GM18511 (cell line): ENCODE results near the gene STRADA.

Experiments
- ATAC-seq: cut with Tn5 transposase; IDR thresholded peaks from one replicate; pipeline ENCODE4 v1.9.1; 2021; ENCODE audit warnings: mild to moderate bottlenecking, moderate library complexity; ENCODE audit not compliant: unreplicated experiment

The STRADA gene

DNA sequence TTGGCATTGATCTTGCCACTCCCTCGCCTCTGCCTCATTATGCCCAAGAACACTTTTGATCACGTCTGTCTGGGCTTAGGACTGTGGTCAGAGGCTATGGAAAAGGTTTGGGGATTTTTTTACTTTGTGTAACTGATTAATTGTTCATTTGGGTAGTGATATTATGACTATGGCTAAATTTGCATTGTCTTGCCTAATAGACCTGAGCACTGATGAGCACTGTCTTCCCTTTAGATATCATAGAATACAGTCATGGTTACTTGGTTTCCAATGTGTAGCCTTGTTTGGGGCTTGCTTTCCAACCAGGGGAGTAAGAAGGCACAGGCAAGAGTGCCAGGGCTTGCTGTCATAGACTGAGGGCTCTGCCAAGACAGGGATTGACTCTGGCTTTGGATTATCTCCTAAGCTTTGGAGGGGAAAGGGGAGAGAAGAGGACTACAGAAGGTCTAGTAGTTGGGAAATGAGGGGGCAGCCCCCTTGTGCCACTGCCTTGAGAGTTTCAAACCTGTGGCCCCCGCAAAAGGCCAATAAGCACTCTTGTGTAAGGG lies 55.4 kb downstream of the STRADA start:
- ATAC-seq = no peak

DNA sequence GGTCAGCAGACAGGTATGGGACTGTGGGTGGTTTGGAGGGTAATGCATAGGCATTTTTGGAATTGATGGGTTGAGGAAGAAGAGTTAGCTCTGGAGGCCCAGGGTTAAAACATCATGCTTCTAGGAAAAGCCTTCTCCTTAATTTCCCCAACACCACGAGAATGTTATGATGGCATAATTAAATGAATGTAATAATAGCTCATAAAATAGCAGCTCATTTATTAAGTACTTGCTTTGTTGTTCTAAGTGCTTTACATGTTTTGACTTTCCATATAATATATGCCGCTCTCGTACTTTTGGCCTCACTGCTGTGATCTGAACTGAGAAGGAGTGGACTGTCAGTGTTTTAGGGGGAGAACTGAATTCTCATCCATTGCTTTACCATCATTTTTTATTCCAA lies 56.0 kb downstream of the STRADA start:
- no peak for ATAC-seq

DNA sequence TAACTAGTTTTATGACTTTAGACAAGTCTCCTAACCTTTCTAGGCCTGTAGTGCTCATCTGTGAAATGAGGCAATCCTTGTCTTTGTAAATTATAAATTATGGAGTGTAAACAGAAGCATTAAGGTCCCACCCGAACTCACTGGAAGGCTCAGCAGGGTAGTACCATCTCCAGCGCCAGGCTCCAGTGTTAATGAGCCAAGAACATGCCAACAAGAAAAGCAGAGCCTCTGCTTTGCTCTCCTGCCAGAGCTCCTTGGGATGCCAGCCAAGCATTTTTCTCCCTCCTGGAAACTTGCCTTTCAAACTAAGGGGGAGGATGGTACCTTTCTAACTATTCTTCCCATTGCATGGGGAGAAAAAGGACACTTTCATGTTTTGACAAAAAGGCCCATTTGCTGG lies 56.6 kb downstream of the STRADA start:
- ATAC-seq = no peak

DNA sequence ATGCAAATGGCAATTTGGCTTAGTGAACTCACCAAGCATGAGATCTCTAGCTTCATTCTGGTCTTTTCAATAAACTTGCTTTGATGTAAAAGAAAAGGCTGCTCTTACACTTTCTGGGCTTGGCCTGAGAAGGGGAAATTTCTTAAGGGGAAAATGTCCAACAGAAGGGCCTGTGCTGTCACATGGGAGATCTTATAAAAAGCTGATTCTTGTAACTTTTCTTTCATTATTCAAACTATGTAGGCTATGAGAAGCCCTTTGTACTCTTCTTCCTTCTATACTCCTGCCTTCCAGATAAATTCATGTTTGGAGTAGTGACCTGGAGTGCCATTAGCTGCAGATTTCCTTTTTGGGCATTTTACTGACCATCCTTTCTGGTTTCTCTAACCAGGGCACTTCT lies 58.6 kb downstream of the STRADA start:
- ATAC-seq = no peak

DNA sequence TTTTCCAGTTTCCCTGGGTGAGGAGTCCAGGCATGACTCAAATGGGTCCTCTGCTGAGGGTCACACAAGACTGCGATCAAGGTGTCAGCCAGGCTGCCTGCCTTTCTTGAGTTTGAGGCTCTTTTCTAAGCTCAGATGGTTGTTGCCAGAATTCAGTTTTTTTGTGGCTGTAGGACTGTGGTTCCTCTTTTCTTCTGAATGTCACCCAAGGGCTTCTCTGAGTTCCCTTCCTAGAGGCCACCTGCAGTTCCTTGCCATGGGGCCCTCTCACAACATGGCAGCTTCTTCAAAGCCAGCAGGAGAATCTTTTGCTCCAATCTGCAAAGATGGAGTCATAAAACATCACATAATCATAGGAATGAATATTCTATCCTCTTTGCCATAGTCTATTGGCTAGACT lies 59.2 kb downstream of the STRADA start:
- ATAC-seq = no peak

DNA sequence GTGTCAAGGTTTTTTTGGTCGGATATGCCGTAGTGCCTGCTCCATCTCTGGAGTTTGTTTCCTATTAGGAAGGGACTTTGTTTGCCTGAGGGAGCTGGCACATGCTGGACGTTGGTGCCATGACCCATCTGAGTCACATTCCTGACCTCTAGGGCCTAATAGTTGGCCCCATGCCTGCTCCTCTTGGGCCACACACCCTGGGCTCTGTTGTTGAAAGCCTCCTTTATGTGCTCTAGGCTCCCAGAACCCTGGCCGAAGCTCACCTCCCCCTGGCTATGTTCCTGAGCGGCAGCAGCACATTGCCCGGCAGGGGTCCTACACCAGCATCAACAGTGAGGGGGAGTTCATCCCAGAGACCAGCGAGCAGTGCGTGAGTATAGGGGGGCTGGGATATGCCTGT lies 60.1 kb downstream of the STRADA start:
- ATAC-seq = no peak

DNA sequence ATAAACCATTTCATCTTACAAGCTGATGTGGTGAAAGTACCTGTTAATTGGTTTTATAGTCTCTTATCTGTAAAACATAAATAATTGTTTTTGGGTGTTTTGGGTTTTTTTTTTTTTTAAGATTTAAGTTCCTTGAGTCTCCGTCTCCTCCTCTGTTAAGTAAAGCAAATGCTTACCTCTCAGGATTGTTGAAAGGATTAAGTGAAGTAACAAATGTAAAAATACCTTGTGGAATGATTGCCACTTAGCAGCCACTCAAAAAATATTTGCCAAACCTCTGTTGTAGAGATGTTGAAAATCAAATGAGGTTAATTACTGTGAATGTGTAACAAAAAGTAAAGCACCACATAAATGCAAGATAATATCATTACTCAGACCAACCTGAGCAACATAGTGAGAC lies 60.9 kb downstream of the STRADA start:
- ATAC-seq = no peak

DNA sequence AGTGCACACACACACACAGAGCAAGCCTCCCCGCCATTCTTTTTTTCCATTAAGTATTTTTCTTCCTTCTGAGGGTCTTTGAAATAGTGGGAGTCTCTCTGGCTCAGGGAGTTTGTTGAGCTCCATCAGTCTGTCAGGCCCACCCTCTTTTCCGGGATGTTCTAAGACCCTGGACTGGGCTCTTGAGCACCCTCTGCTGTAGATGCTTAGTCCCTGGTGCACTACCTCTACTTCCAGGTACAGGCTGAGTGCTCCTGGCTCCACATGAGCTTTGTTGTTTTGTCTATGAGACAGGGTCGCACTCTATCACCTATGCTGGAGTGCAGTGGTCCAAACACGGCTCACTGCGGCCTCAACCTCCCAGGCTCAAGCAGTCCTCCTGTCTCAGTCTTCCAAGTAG lies 62.4 kb downstream of the STRADA start:
- no peak for ATAC-seq

DNA sequence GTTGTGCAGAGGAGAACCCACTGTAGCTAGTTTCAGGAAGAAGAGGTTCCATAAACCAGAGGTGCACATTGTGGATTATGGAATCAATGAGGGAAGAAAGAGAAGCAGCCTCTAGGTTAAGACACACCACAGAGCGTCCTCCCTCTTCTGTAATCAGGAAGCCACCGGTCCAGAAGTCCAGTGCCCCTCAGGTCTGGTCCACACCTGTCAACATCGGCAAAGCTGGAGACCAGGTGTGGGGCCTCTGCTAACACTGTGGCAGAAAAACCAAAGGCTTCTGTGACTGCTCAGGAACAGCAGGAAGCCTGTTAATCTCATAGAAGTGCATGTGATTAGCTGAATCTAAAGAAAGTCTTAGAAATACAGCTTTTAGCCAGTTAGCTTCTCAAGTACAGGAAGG lies 65.0 kb downstream of the STRADA start:
- no peak for ATAC-seq

DNA sequence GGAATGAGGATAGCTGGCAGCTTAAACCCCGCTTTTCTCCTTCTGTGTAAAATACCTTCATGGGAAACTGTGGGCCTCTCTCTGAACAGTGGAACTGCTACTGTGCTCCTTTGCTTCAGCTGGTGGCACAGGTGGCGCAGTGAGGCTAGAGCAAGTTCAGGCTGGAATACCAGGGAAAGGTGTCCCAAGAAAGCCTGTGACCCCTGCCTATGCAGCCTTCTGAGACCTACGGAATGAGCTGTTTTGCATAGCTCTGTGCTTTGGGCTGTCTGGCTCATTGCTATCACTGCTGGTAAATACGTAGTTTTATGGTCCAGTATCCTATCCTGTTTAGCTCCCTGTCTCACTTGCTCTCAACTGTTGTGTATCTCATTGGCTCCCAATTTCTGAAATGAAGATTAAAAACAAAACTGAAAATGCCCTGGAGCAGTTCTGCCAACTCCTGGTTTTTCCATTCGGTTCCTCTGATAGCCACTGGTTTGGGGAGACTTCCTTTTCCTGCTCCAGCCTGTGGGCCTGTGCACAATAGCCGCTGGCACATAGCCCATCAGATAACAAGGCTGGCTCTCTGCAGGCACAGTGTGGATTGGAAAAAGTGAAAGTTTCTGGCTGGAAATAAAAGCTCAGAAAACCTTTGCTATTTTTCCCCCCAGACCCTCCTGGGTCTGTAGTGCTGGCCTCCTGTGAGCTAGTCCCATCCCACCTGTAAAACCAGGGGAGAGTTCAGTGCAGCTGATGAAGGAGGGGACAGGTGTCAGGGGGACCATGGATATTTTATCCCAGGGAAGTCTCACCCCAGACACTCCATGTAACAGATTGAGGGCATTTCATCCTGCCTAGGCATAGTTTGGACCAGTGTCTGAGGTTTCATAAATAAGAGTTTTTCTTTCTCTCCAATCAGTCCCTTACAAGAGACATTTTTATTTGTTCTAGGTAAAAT lies 65.7 kb downstream of the STRADA start:
- no peak for ATAC-seq

DNA sequence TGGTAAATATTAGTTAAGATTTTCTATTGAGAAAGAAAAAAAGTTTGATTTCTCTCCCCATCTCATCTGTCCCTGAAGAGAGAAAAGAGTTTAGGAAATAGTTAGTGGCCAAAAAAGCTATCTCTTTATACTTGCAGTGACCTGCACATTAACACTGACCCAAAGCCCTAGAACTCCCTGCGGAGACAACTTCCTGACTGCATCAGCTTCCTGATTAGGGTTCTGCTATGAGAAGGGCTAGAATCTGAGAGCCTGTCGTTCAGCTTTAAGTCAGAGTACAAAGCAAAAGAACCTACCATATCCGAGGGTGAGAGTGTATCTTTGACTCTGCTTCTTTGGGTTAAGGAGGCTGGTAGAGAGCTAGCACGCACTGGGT lies 66.4 kb downstream of the STRADA start:
- ATAC-seq = no peak

DNA sequence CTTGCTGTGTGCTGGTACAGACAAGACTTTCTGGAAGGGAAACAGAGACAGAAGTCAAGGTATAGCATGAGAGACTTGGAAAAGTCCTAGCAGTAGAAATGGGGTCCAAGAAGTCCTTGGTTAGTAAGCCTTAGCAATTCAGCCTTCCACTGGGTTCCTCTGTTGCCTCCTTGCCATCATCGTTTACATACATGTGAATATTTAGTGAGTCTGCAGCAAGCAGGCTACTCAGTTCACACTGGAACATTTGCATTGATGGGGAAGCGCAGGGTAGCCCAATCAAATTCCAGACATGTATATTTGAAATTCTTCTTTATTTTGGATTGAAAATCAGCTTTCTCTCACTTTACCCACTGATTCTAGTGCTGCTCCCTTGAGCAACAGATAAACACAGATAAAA lies 68.7 kb downstream of the STRADA start:
- ATAC-seq = no peak

DNA sequence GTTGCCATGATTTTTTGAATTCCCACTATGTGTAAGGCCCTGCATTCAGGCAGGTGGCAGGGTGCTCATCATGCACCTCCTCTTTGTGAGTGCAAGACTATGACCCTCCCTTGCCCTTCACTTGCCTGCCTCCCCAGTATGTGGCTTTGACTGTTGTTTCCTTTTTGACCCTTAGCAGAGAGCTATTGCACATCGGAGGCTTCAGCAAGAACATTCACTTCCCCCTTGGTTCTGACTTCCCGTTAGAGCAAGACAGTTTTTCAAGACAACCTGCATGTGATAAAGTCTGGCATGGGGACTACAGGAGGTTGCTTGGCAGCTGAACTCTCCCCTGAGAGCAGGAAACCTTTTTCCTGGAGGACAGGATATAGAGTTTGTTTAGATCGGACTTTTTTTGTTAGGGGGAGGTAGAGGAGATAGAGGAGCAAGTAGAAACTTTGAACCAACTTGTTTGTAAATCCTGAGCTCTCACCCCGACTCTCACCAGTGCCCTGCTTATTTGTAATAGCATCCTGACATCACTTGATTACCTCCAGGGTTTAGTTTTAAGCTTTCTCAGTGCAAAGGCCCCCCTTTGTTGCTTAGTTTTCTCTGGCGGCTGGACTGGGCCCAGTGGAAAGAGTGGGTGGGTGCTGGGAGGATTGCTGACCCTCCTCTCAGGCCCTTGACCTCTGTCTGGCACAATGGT lies 75.9 kb downstream of the STRADA start:
- ATAC-seq = no peak

DNA sequence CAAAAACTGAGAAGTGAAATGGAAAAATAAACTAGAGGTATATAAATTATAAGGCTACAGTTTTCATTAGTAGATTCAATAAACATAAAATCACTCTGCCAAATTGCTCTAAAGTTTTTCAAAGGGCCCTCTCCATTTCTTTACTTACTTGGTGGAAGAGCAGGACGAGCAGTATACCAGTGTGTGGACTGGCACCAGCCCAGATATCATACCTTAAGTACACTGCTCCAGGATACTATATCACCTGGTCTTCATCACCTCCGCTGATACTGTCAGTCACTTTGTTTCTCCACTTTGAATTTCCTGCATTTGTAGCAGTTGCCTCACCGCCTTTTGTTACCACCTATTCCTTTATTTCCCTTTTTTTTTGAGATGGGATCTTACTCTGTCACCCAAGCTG lies 81.7 kb downstream of the STRADA start:
- ATAC-seq = no peak

DNA sequence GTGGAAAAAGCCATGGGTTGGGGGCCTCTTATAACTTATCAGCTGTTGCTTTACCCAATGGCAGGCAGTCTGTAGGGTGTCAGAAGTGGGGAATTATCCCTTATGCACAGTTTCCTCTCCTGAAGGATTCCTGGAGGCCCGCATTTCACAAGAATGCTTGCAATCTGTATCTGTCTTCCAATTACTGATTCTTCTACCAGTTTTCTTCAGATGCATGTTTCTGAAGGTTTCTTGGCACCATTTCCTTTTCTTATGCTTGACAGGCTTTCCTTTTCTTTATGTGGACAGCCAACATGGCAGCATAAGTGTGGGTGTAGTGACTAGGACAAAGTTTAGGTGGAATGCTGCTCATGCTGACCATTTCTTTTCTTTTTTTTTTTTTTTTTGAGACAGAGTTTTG lies 83.2 kb downstream of the STRADA start:
- no peak for ATAC-seq

DNA sequence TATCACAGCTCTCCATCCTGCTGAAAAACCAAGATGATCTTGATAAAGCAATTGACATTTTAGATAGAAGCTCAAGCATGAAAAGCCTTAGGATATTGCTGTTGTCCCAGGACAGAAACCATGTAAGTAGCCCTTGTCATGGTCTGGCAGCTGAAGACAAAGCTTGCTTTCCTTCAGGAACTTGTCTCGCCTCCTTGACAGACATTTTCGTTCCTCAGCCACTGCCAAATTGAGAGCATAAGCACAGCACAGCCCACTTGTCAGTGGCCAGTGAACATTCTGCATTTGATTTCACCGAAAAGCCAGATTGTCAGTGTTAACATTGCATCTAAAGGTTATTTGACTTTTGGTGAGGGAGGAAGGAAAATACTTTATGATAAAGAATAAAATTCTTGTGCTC lies 83.8 kb downstream of the STRADA start:
- ATAC-seq = no peak

DNA sequence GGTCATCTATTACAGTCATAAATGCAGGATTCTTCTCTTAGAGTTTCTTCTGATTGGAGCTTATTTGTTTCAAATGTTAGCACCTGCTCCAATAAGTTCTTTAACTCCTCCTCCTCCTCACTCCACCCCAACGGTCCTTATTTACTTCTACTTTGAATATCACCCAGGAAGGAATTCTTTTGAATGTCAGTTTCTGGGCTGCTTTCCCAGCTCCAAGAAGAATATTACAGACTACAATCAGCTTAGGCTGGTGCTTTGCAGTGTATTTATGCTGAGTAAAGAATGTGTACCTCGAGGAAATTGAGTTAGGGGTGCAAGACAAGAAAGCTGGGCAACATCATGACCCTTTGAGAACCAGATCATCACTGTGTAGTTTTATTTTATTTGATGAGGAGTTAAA lies 88.5 kb downstream of the STRADA start:
- ATAC-seq = no peak
